GM13976 (cell line): ENCODE results near the gene RXYLT1.
"Not testable (repeated sequence)": the region's sequence is repeated elsewhere in the genome, so short reads cannot be mapped to it uniquely, and the experiment has no call there.

ENCODE experiments used
- DNase-seq: peaks from one replicate; pipeline ENCODE4 v3.0.0; 2012; ENCODE audit warnings: low spot score
- in situ Hi-C: fragments of 300-500 bp; cut with MboI; formaldehyde crosslinking; loops from one replicate; pipeline ENCODE4 v1.12.0; 2022; ENCODE audit warnings: low sequenced_read_pairs, mixed read lengths, inconsistent platforms; ENCODE audit not compliant: unreplicated experiment
- TF ChIP-seq, protein P1 (sequence below): IDR thresholded peaks from 2 replicates; pipeline ENCODE4 v1.5.1; 2012; ENCODE audit warnings: borderline replicate concordance, mild to moderate bottlenecking; ENCODE audit not compliant: insufficient read depth; ENCODE audit errors: extremely low read depth, missing control alignments, control extremely low read depth

RXYLT1 gene

GRCh38 chr12:63779498-63780481, at the start of gene RXYLT1:
TSS of gene RXYLT1 (plus strand) at chr12:63779909. CDS start at chr12:63779961, 52 bp downstream.
- DNase-seq: peak; percentile 95
- TF ChIP-seq, protein P1, sequence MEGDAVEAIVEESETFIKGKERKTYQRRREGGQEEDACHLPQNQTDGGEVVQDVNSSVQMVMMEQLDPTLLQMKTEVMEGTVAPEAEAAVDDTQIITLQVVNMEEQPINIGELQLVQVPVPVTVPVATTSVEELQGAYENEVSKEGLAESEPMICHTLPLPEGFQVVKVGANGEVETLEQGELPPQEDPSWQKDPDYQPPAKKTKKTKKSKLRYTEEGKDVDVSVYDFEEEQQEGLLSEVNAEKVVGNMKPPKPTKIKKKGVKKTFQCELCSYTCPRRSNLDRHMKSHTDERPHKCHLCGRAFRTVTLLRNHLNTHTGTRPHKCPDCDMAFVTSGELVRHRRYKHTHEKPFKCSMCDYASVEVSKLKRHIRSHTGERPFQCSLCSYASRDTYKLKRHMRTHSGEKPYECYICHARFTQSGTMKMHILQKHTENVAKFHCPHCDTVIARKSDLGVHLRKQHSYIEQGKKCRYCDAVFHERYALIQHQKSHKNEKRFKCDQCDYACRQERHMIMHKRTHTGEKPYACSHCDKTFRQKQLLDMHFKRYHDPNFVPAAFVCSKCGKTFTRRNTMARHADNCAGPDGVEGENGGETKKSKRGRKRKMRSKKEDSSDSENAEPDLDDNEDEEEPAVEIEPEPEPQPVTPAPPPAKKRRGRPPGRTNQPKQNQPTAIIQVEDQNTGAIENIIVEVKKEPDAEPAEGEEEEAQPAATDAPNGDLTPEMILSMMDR: no peak
- in situ Hi-C loops: no loop called here

DNA sequence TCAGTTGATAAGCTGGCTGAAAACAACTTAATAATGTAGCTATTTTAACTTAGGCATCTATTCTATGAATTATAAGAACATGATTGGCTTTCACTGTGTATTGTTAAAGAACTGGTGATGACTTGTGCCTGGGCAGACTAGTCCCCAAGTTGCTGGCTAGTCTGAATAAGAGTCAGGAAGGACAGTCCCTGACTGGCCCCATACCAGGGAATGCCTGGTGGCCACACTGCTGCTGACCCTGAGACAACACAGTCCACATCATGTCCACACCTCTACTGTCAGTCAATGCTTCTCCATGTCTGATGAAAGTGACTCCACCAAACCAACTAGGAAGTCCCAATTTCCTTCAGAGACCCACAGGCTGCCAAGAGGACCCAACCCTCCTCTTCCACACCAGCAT, 46.9 kb upstream of the RXYLT1 start:
- in situ Hi-C loops, DNase-seq: not testable (repeated sequence)

DNA sequence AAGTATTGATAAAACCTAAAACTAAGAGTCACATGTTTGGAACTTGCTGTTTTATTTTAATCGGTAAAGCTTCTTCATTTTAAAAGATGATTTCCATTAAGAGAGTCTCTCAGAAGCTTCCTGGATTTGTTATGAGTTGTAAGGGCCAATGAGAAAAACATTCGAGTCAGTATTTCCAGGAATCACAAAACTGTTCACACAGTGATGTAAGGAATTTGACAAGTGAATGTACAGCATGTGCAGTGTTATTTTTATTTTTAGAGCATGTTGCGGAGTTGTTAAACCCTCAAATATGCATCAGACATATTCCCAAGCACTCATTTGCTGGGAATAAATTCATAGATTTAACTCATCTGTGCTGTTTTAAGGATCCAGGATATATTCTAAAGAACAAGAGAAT, 46.1 kb upstream of the RXYLT1 start:
- in situ Hi-C loops: not testable (repeated sequence)

GRCh38 chr12:63740551-63740950, 39.2 kb upstream of the RXYLT1 start:
- in situ Hi-C loops, DNase-seq: not testable (repeated sequence)

More for the DNA sequence above, 46.1 kb upstream of the RXYLT1 start:
- not testable (repeated sequence) for DNase-seq

DNA sequence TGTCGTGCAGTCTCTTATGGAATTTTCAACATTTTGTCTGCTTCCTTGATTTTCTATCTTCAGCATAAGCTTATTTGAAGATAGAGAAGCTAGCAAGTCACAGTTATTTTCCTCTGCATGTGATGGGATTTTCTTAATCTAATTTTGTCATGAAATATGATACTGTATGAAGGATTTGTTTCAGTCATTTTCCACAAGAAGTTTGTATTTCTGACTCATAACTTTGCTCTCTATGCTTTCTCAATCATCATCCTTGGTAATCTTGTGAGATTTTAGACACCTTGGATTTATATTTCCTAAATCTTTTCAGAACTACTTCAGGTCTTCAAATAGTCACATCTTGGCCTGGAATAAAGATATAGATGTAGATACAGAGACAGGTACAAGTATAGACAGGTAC, 38.3 kb upstream of the RXYLT1 start:
- in situ Hi-C loops, DNase-seq: not testable (repeated sequence)

DNA sequence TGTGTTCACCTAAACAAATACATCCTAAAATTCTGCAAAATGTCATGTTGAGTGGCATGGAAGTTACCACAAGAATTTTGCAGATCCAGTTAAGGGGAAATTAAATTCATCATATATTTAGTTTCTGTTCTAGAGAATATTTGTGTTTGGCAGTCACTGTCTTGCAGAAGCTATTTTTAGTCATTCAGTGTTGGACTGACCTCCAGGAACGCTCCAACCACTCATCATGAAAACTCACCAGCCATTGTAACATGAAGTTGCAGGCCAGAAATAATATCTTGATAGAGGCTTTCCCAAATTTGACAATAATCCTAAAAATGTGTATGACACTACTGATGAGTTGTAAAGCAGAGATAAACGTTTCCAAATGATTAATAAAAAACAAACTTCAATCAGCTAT, 35.6 kb upstream of the RXYLT1 start:
- in situ Hi-C loops, DNase-seq: not testable (repeated sequence)

- in situ Hi-C loops, DNase-seq: not testable (repeated sequence)
Measured at GRCh38 chr12:63746470-63746869, 33.2 kb upstream of the RXYLT1 start.

DNA sequence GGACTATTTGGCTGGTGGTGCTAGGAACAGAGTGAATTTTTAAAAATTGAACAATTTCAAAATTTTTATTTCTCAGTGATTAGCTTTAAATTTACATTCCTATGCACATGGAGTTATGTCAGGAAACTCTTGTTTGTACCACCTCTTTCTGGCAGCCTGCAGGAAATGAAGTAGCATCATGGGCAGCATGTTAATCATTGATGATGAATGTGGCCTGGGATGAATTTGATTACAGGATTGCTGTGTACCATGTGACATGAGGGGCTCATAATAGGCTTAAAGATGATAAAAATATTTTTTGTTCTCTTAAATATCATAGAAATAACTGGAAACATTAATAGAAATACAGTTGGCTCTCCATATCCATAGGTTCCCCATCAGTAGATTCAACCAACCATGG, 32.6 kb upstream of the RXYLT1 start:
- in situ Hi-C loops, DNase-seq: not testable (repeated sequence)

GRCh38 chr12:63747553-63747952, 32.2 kb upstream of the RXYLT1 start:
- TF ChIP-seq, protein P1: no peak
- in situ Hi-C loops: no loop called here
- DNase-seq: no peak

GRCh38 chr12:63752283-63752682, 27.4 kb upstream of the RXYLT1 start:
- in situ Hi-C loops: no loop called here
- no peak for DNase-seq
- TF ChIP-seq, protein P1: no peak
